Activated CD4-positive, alpha-beta T cell treated with anti-CD3 and anti-CD28 coated beads, Interleukin-2, Interleukin-6, amounts not matched to agents 100 ng/mL and 50 ng/mL, durations not matched to agents 16 hours and 8 hours (primary cell): ENCODE measurements around the gene GEMIN7.

Experiments
- DNase-seq: peaks from one replicate; pipeline ENCODE4 v3.0.0-alpha.2; 2020

GEMIN7 gene

DNA sequence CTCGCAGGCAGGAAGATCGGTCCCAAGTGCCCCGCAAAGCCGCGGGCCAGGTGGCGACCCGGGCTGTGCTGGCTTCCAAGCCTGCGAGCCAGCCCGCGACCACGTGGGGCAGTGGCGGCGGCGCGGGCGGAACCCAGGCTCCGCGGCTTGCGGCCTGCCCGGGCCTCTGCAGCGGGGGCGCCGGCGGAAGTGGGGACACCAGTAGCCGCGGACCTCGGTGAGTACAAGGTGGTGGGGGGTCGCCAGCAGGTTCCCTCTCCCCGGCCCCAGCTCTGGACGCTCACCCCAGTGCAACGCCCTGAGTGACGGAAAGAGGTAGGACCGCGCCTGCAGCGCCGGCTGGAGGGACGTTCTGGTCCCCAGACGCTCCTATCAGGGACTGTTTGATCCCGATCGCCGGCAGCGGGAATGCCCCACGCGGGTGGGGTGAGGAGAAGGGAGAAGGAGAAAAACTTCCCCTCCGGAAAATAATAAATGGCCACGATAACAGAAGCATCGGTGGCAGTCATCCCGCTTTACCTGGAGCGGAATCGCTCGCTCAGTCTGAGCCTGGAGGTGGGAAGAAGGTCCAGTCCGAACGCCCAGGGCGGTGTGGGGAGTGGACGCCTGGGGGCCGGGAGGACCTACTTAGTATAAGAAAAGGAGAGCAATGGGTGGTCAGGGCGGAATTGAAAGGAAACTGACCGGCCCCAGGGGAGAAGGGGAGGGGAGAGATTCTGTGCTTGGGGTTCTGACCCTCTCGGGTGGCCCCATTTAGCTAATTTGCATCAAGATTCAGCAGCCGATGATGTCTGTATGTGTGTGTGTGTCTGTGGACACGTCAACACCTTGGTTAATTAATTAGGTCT, at the start of gene GEMIN7:
TSS of gene GEMIN7 (plus strand) at position 198 of the 848 bp plus-strand sequence. CDS start 10,855 bp downstream, outside the sequence.
- peak; percentile 88 for DNase-seq

DNA sequence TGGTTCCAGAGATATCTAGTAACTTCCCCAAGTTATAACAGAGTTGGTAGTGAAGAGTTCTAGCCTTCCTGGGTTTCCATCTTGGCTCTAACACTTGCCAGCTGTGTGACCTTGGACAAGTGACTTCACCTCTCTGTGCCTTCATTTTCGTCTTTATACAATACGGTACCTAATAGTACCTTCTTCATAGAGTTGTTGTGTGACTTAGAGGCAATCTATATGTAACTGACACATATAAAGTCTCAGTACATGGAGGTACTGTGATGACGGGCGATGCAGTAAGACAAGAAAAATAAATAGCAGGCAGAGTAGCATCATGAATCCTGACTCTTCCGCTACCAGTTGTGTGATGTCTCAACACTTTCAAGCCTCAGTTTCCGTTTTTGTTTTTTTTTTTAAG, 48.2 kb upstream of the GEMIN7 start:
- DNase-seq = no peak

GRCh38 chr19:45032421-45032820, 46.6 kb upstream of the GEMIN7 start:
- no peak for DNase-seq

DNA sequence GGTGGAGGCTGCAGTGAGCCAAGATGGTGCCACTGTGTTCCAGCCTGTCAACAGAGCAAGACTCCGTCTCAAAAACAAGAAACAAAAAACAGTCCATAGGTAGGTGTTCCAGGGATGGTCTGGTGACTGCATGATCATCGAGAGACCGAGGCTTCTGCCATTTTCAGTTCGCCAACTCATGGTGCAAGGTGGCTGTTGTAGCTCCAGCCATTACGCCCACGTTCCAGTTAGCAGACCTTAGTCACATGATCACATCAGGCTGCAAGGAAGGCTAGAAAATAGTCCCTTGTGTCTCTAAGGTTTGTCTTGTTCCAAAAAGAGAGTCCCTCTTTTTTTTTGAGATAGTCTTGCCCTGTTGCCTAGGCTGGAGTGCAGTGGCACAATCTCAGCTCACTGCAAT, 43.3 kb upstream of the GEMIN7 start:
- DNase-seq = no peak

- DNase-seq = no peak
Measured at GRCh38 chr19:45037393-45038169, 41.5 kb upstream of the GEMIN7 start.

GRCh38 chr19:45038931-45039893, 39.8 kb upstream of the GEMIN7 start, which contains the start of gene CLASRP:
CLASRP (plus strand) TSS chr19:45039045; CDS start chr19:45040213, 1,168 bp downstream.
- peak; percentile 92 for DNase-seq

DNA sequence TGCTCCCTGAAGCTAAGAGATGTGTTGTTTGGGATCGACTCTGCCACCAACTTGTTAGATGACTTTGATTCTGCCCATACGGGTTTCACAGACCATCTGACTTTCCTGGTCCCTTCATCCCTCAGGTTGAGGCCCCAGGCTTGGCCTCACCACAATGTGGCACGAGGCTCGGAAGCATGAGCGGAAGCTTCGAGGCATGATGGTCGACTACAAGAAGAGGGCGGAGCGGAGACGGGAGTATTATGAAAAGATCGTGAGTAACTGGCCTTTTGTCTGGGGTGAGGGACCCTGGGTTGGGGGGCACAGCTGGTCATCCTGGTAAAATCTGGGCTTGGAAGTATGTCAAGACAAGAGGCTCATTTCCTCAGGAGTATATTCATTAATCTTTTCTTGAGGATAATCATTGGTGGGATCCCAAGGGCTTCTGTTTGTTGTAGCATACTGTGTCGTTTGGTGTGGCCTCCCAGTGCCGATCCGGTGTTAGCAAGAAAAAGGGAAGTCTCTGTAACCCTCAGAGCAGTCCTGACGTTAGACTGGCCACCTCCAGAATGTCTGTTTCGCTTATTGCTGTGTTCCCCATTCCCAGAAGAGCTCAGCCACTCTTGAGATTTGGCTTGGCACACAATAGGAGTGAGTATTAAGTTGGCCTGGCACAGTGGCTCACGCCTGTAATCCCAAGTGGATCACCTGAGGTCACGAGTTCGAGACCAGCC, 38.8 kb upstream of the GEMIN7 start:
- DNase-seq = no peak

DNA sequence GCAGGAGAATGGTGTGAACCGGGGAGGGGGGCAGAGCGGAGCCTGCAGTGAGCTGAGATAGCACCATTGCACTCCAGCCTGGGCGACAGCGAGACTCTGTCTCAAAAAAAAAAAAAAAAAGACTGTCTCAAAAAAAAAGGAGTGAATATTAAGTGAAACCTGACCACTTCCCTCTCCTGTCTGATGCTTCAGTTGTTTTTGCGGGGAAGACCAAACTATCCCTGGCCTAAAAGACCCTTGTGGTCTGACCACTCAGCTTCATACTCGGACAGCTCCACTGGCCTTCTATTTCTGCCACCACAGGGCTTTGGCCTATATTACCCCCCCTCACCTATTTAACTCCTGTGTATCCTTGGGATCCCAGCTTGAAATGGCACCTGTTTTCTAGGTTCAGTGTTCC, 37.9 kb upstream of the GEMIN7 start:
- DNase-seq = no peak

DNA sequence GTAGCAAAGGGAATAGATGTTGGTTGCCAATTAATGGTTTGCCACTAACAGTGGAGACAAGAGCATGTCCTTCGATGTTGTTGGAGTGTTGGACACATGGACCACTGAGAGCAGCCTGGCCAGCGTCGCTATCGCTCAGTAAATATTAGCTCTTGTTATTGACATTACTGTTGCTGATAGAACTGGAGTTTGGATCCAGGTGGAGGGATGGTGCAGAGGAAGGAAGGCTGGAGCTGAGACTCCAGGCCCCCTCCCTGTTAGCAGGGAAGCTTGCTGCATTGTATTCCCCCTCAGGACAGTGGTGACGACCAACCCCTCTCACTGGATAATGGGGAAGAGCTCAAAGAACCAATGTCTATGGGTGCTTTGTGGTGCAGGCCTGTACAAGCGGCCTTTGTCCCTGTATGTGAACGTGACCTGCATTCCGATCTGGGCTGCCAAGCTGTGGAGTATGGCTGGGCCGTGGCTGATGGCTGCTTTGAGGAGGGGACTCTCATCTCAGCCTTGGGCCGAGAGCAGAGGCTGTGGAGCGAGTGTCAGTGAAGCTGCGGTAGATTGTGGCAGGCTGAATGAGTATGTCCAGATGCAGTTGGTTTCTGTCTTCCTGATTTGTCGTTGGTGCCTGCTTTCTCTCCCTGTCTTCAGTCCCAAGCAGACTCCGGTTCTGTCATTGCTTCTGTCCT, 33.2 kb upstream of the GEMIN7 start:
- DNase-seq = no peak

DNA sequence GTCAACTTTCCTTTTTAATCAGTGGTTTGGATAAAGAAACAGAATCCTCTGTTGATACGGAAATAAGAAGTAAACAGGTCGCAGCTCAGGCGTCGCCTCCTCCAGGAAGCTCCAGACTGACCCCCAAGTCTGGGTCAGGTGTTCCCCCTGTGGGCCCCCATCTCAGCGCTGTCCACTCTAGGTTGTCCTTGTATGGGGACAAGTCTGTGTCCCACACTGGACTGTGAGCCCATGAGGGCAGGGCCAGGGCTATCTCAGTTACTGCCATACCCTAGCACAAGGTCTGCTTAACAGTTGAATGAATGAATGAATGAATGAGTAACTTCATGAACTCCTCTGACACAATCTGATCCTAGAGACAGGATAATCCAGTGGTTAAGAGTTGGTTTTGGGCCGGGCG, 32.7 kb upstream of the GEMIN7 start:
- DNase-seq = no peak

- DNase-seq = no peak
Measured at GRCh38 chr19:45047188-45047797, 31.8 kb upstream of the GEMIN7 start.

- DNase-seq = no peak
Measured at GRCh38 chr19:45049073-45049736, 29.9 kb upstream of the GEMIN7 start.

- no peak for DNase-seq
Measured at GRCh38 chr19:45050036-45050435, 29.0 kb upstream of the GEMIN7 start.

DNA sequence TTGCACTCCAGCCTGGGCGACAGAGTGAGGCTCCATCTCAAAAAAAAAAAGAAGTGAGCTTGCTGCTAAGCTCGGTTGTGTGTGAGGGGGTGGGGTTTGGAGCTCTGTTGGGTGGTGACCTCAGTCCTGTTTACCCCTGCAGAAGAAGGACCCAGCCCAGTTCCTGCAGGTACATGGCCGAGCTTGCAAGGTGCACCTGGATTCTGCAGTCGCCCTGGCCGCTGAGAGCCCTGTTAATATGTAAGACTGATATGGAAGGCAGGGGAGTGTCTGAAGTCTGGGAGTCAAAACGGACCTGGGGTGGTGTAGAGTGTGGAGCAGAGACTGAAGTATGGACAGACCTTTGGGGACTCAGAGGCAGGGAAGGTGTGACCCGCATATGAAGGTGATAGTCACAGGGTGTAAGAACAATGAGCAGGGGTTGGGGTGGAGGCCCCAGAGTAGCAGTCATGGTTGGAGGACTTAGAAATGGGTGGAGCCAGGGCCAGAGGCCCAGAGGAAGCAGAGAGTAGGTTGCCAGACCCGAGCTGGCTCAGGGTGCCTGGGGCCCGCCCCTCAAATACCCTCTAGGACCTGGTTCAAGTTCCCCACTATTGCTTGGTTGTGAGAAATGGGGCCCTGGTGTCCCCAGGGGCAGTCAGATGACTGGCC, 27.0 kb upstream of the GEMIN7 start:
- DNase-seq = no peak

- no peak for DNase-seq
Measured at GRCh38 chr19:45056831-45057230, 22.2 kb upstream of the GEMIN7 start.

DNA sequence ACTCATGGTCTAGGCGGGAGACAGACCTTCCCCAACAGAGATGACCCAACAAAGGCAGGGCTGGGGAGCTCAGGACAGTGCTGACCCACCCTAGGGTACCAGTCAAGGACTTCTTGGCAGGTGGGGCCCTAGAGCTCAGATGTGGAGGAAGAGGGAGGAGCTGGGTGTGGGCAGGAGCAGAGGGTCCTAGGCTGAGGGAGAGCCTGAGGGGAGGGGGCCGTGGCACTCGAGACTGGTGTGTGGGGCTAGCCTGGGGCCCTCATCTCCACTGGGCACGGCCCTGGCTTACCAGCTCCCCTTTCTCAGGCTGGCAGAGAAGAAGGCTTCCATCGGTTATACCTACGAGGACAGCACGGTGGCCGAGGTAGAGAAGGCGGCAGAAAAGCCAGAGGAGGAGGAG, 21.6 kb upstream of the GEMIN7 start:
- DNase-seq = no peak

- no peak for DNase-seq
Measured at GRCh38 chr19:45058622-45059159, 20.4 kb upstream of the GEMIN7 start.

GRCh38 chr19:45059258-45059965, 19.6 kb upstream of the GEMIN7 start:
- DNase-seq = peak; percentile 87

- DNase-seq = no peak
Measured at GRCh38 chr19:45061965-45062364, 17.1 kb upstream of the GEMIN7 start.
